Middle frontal gyrus (tissue), 1 donor: Measurements from ENCODE around the gene MSRB3.
"Not testable (repeated sequence)": the region's sequence is repeated elsewhere in the genome, so short reads cannot be mapped to it uniquely, and the experiment has no call there.

Source experiments
- DNase-seq: peaks from one replicate; pipeline ENCODE4 v3.0.0-alpha.2; 2015; ENCODE audit warnings: low spot score; ENCODE audit errors: extremely low spot score

Gene MSRB3

DNA sequence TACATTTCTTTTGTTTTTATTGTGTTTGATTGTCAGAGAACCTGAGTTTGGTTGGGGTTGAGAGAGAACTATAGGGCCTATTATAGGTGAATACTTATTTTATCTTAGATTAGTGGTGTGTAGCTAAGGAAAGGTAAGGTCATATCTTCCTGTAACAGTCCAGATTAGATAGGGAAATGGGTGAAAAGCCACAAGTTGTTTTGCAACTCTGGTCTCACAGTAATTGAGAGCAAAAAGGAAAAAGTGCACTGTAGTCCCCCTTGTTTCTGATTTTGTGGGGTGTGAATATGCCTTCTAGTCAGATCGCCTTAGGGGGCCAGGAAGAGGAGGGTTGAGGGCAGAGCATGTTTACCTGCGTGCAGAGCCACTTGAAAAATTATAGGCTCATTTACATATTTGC lies 8.9 kb downstream of the MSRB3 start:
- DNase-seq, result no peak

DNA sequence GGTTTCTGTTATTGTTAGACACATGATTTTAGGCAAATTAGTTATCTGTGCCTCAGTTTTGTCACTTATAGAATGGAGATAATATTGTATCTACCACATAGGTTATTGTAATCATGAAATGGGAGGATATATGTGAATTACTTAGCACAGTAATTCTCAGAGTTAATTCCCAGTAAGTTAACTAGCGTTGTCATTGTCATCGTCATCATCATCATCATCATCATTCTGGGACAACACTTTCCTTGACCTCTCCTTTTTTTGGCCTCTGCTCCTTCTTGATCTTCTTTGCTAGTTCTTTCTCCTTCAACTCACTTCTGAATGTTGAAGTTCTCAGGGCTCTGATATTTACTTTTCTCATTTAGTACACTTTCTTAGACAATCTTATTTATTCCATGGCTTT lies 13.8 kb downstream of the MSRB3 start:
- DNase-seq, result no peak

GRCh38 chr12:65293735-65294134 lies 15.3 kb downstream of the MSRB3 start:
- no peak for DNase-seq

DNA sequence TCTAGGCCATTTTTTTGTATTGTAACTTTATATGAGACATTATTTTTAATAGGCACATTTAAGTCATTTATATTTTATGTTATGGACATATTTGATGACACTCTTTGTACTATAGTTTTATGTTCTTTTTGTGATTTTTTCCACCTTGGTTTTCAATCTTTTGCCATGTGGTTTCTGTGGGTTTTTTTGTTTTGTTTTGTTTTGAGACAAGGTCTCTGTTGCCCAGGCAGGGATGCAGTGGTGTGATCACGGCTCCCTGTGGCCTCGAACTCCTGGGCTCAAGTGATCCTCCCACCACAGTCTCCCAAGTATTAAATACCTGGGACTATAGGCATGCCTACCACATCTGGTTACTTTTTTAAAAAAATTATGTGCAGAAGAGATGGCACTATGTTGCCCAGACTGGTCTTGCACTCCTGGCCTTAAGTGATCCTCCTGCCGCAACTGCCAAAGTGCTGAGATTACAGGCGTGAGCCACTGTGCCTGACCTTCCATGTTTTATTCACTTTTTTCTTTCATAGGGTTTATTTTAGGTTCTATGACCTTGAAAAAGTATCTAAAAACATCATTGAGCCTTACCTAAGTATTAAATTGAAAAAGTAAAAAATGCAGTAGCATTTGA lies 16.3 kb downstream of the MSRB3 start:
- no peak for DNase-seq

- DNase-seq, result no peak
These were observed 18.2 kb downstream of the MSRB3 start for GRCh38 chr12:65296508-65297265.

- no peak for DNase-seq
These were observed 21.6 kb downstream of the MSRB3 start for GRCh38 chr12:65300097-65300496.

GRCh38 chr12:65300679-65301349 lies 22.3 kb downstream of the MSRB3 start:
- no peak for DNase-seq

- DNase-seq, result no peak
These were observed 24.4 kb downstream of the MSRB3 start for GRCh38 chr12:65302891-65303290.

GRCh38 chr12:65305346-65305950 lies 27.0 kb downstream of the MSRB3 start:
- no peak for DNase-seq

DNA sequence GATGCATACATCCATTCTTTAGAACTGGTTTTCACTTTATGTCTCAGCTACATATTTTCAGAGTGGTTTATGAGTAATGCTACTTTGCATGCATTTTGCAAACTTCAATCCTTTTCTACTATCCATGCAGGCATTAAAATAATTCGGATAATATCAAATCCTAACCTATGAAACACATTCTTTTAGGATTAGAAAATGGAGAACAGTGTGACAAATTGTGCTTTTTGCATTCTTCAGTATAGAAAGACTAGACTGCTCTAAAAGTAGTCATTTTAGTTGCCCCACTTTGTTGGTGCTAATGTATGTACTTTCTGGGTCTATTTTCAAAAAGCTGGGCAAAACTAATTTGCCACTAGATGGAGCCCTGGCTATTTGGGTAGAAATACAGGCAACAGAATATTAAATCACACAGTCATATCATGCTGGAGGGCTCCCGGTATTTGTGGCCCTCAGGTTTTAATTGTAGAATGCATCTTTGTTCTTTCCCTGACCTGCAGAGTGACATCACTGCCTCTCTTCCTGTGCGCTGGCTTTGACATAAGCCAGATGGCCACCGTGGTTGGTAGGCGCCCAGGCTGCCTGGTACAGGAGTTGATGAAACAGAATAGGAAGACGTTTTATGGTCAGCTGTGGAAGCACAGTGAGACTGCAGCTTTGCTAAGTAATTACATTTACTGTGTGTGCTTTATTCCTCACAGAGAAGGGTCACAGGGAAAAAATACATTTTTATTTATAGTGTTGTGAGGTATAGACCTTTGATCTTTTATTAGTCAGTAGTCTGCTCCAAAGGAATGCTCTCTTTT lies 28.1 kb downstream of the MSRB3 start:
- no peak for DNase-seq

DNA sequence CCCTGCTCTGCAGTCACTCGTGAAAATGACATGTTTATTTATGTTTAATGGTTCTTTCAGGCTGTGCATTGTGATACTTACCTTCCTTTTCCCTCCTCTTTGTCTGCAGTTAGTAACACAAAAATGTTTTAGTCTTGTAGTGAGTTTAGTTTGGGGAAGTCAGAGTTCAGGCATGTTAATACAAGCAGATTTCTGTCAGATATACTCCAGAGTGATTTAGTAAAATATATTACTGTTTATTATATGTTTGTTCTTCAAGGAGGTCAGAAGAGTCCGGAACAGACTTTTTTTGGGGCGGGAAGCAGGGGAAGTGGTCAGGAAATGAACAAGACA lies 28.7 kb downstream of the MSRB3 start:
- no peak for DNase-seq

DNA sequence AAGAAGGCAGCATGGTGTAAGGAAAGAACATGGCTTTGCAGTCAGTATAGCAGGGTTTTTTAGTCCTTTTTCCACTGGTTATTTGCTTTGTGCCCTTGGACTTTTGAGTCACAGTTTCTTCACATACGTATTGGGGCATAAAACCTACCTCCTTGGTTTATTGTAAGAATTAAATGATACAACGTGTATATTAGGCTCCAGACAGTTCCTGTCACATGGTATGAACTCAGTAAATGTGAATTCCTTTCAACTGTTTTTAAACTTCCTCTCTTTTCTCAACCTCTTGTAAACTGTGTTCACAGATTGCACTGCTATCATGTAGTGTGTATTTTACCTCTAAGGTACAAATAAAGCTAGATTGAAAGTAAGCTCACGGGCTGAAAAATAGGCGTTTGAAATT lies 29.5 kb downstream of the MSRB3 start:
- DNase-seq, result no peak

- DNase-seq, result no peak
These were observed 30.2 kb downstream of the MSRB3 start for GRCh38 chr12:65308601-65309071.

DNA sequence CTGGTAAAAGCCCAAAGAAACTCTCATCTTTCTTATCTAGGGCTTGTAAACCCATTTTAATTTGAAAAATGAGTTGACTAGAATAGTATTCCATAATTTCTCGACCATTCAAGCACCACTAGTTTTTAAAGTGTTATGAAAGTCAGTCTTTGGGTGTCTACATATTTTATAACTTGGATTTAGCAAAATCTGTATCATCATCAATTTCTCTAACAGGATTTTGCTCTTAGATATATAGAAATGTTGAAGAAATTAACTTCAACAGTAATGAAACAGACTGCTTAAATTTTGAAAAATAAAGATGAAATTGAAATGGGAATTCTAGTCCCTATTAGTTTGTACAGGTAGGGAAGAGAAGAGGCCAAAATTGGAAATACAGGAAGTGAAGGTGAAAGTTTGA lies 32.8 kb downstream of the MSRB3 start:
- DNase-seq, result no peak

- no peak for DNase-seq
These were observed 35.3 kb downstream of the MSRB3 start for GRCh38 chr12:65313719-65314317.

GRCh38 chr12:65315238-65315637 lies 36.8 kb downstream of the MSRB3 start:
- not testable (repeated sequence) for DNase-seq

GRCh38 chr12:65318186-65318685 lies 39.8 kb downstream of the MSRB3 start:
- no peak for DNase-seq

DNA sequence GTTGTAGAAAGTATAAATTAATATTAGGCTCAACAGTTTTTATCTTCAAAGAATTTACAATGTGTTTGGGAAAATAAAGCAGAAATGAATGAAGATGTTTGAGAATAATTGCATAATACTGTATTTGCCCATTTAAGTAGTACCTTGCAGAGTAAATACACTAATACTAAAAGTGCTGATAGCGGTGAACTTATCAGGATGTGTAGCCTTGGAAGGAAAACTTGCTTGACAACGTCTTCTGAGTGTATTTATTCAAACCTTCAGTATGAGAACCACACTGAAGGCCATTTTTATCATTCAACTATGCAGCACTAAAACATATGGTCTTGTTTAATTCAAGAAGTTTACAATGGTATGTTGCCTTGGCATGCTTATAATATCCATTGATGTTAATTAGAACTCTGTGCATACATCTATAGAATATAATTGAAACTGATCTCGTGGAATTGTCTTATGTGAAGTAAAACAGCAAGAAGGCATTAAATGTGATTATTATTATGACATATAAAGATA lies 41.3 kb downstream of the MSRB3 start:
- no peak for DNase-seq

- no peak for DNase-seq
These were observed 44.6 kb downstream of the MSRB3 start for GRCh38 chr12:65323070-65323469.

- DNase-seq, result no peak
These were observed 45.6 kb downstream of the MSRB3 start for GRCh38 chr12:65324056-65324455.

- no peak for DNase-seq
These were observed 46.1 kb downstream of the MSRB3 start for GRCh38 chr12:65324551-65324950.
